Measurements from ENCODE around the gene TICRR.

Gene TICRR

DNA sequence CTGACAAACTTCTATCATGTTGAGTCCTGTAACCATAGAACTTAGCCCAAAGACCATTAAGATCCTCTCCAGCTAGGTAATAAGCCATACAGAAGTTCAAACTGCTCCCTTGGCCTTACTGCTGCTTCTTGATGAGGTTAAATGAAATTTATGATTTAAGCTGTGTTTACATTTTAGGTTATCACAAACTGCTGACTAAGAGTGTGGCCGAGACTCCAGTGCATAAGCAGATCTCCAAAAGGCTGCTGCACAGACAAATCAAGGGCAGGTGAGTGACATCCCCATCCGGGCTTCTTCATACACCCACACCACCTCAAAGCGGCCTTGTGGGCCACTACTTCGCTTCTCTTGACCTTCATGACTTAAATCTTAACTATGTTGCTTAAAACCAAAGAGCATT is 41.0 kb downstream of the TICRR start:
- Histone ChIP-seq H3K9me2 (replicated peaks; ENCODE audit: insufficient read depth, low read length) (no peaks in the 10 kb centered on the region), H2AFZ (ENCODE audit: low read length) (no peak overlapping the region), H3F3A (ENCODE audit: insufficient read depth, low read length) (no peaks in the 10 kb centered on the region), H3K27me3 (replicated peaks; ENCODE audit: insufficient read depth, low read length) (no peaks in the 10 kb centered on the region), H3K9me3 (replicated peaks; ENCODE audit: insufficient read depth, low read length) (no peaks in the 10 kb centered on the region), H3K27ac (ENCODE audit: low read length) (no peak overlapping the region), H3K79me2 (ENCODE audit: low read length) (no peaks in the 10 kb centered on the region), H3K4me3 (ENCODE audit: low read length) (no peak overlapping the region), H3K4me2 (ENCODE audit: low read depth, low read length) (no peak overlapping the region), H3K4me1 (ENCODE audit: low read length) (no peaks in the 10 kb centered on the region), H3K9ac (ENCODE audit: low read length) (no peak overlapping the region), H4K20me1 (ENCODE audit: insufficient read depth, low read length) (no peaks in the 10 kb centered on the region), H3K36me3 (replicated peaks; ENCODE audit: insufficient read depth, low read length) (peaks cover 11% of the 10 kb centered on the region)
- DNase-seq, result no peak
- no peak for TF ChIP-seq EZH2 (optimal IDR thresholded peaks at IDR 0.05; ENCODE audit: low read depth, low read length)
- TF ChIP-seq, protein P1, sequence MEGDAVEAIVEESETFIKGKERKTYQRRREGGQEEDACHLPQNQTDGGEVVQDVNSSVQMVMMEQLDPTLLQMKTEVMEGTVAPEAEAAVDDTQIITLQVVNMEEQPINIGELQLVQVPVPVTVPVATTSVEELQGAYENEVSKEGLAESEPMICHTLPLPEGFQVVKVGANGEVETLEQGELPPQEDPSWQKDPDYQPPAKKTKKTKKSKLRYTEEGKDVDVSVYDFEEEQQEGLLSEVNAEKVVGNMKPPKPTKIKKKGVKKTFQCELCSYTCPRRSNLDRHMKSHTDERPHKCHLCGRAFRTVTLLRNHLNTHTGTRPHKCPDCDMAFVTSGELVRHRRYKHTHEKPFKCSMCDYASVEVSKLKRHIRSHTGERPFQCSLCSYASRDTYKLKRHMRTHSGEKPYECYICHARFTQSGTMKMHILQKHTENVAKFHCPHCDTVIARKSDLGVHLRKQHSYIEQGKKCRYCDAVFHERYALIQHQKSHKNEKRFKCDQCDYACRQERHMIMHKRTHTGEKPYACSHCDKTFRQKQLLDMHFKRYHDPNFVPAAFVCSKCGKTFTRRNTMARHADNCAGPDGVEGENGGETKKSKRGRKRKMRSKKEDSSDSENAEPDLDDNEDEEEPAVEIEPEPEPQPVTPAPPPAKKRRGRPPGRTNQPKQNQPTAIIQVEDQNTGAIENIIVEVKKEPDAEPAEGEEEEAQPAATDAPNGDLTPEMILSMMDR (IDR thresholded peaks at IDR 0.05; ENCODE audit: low read length), result no peak
- no peak for TF ChIP-seq EZH2phosphoT487 (IDR thresholded peaks at IDR 0.05; ENCODE audit: low read length)

GRCh38 chr15:89621547-89621946 is 46.3 kb downstream of the TICRR start:
- Histone ChIP-seq H3K9me2 (replicated peaks; ENCODE audit: insufficient read depth, low read length) (no peaks in the 10 kb centered on the region), H3K9ac (ENCODE audit: low read length) (no peak overlapping the region), H3K4me2 (ENCODE audit: low read depth, low read length) (no peak overlapping the region), H3F3A (ENCODE audit: insufficient read depth, low read length) (no peaks in the 10 kb centered on the region), H3K27me3 (replicated peaks; ENCODE audit: insufficient read depth, low read length) (no peaks in the 10 kb centered on the region), H3K36me3 (replicated peaks; ENCODE audit: insufficient read depth, low read length) (peaks cover 21% of the 10 kb centered on the region), H3K4me3 (ENCODE audit: low read length) (no peak overlapping the region), H2AFZ (ENCODE audit: low read length) (no peak overlapping the region), H4K20me1 (ENCODE audit: insufficient read depth, low read length) (no peaks in the 10 kb centered on the region), H3K4me1 (ENCODE audit: low read length) (no peaks in the 10 kb centered on the region), H3K27ac (ENCODE audit: low read length) (no peak overlapping the region), H3K9me3 (replicated peaks; ENCODE audit: insufficient read depth, low read length) (no peaks in the 10 kb centered on the region), H3K79me2 (ENCODE audit: low read length) (no peaks in the 10 kb centered on the region)
- no peak for DNase-seq
- TF ChIP-seq EZH2 (optimal IDR thresholded peaks at IDR 0.05; ENCODE audit: low read depth, low read length), result no peak
- no peak for TF ChIP-seq EZH2phosphoT487 (IDR thresholded peaks at IDR 0.05; ENCODE audit: low read length)
- TF ChIP-seq, protein P1 (IDR thresholded peaks at IDR 0.05; ENCODE audit: low read length), result no peak

DNA sequence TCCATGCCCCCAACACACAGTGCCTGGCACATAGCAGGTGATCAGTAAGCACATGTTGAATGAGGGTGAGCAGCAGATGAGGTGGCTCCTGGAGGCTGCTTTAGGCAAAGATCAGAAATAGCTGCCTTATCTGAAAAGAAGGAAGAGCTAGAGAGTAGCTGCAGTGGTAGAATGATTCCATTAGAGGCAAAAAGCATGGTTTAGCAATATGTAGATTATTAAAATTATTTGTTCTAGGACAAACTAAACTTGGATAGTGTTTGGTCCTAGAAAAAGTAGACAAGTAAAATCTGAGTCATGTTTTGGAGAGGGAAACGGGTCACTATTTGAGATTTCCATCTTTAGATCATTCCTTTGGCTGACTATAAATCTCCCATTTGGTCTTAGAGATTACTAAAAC is 47.9 kb downstream of the TICRR start:
- no peaks in the 10 kb centered on the region for H3K4me1 ChIP-seq (ENCODE audit: low read length)
- H3K9me2 ChIP-seq (replicated peaks; ENCODE audit: insufficient read depth, low read length), result no peaks in the 10 kb centered on the region
- no peaks in the 10 kb centered on the region for H4K20me1 ChIP-seq (ENCODE audit: insufficient read depth, low read length)
- H3K9me3 ChIP-seq (replicated peaks; ENCODE audit: insufficient read depth, low read length), result no peaks in the 10 kb centered on the region
- no peak overlapping the region for H2AFZ ChIP-seq (ENCODE audit: low read length)
- H3F3A ChIP-seq (ENCODE audit: insufficient read depth, low read length), result no peaks in the 10 kb centered on the region
- H3K9ac ChIP-seq (ENCODE audit: low read length), result no peak overlapping the region
- TF ChIP-seq EZH2 (optimal IDR thresholded peaks at IDR 0.05; ENCODE audit: low read depth, low read length), result no peak
- TF ChIP-seq, protein P1 (IDR thresholded peaks at IDR 0.05; ENCODE audit: low read length), result no peak
- no peak for TF ChIP-seq EZH2phosphoT487 (IDR thresholded peaks at IDR 0.05; ENCODE audit: low read length)
- DNase-seq, result no peak
- peaks cover 33% of the 10 kb centered on the region for H3K36me3 ChIP-seq (replicated peaks; ENCODE audit: insufficient read depth, low read length)
- H3K27ac ChIP-seq (ENCODE audit: low read length), result no peak overlapping the region
- no peaks in the 10 kb centered on the region for H3K79me2 ChIP-seq (ENCODE audit: low read length)
- no peak overlapping the region for H3K4me2 ChIP-seq (ENCODE audit: low read depth, low read length)
- H3K4me3 ChIP-seq (ENCODE audit: low read length), result no peak overlapping the region
- no peaks in the 10 kb centered on the region for H3K27me3 ChIP-seq (replicated peaks; ENCODE audit: insufficient read depth, low read length)
